GM20000 (cell line): Measurements from ENCODE around the gene TERC.

Source experiments
- DNase-seq: peaks from one replicate; pipeline ENCODE4 v3.0.0; 2012; ENCODE audit warnings: low spot score
- TF ChIP-seq, protein P1 (sequence below): IDR thresholded peaks from 2 replicates; pipeline ENCODE4 v1.5.1; 2012; ENCODE audit warnings: mild to moderate bottlenecking, control low read depth; ENCODE audit errors: extremely low read depth, missing control alignments

TERC gene

DNA sequence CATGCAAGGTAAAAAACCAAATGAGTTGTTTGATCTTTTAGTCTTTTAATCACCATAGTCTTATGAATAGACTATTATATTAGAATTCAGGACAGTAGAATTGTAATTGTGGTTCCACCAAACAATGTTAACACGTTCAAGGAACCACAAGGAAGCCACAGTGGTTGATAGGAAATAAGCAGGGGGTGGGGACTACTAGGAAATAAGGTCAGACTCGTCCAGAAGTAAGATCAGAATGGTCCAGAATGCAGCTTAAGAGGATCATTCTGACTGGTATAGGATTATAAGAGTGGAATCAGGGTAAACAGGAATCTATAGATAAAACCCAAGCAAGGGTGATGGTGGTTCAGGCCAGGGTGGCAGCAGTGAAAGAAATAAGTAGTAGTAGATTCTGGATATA is 15.9 kb upstream of the TERC start:
- TF ChIP-seq, protein P1, sequence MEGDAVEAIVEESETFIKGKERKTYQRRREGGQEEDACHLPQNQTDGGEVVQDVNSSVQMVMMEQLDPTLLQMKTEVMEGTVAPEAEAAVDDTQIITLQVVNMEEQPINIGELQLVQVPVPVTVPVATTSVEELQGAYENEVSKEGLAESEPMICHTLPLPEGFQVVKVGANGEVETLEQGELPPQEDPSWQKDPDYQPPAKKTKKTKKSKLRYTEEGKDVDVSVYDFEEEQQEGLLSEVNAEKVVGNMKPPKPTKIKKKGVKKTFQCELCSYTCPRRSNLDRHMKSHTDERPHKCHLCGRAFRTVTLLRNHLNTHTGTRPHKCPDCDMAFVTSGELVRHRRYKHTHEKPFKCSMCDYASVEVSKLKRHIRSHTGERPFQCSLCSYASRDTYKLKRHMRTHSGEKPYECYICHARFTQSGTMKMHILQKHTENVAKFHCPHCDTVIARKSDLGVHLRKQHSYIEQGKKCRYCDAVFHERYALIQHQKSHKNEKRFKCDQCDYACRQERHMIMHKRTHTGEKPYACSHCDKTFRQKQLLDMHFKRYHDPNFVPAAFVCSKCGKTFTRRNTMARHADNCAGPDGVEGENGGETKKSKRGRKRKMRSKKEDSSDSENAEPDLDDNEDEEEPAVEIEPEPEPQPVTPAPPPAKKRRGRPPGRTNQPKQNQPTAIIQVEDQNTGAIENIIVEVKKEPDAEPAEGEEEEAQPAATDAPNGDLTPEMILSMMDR: no peak
- DNase-seq: no peak

DNA sequence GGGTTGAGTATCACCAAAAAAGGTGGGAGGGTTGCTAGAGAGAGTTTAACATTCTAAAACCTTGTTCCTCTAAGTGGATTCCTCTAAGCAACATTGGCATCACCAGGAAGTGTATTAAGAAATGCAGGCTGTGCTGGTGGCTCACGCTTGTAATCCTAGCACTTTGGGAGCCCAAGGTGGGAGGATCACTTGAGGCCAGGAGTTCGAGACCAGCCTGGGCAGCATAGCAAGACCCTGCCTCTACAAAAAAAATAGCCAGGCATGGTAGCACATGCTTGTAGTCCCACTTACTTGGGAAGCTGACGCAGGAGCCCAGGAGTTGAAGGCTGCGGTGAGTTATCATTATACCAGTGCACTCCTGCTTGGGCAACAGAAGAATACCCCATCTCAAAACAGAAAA is 13.0 kb upstream of the TERC start:
- TF ChIP-seq, protein P1: no peak
- DNase-seq: no peak

DNA sequence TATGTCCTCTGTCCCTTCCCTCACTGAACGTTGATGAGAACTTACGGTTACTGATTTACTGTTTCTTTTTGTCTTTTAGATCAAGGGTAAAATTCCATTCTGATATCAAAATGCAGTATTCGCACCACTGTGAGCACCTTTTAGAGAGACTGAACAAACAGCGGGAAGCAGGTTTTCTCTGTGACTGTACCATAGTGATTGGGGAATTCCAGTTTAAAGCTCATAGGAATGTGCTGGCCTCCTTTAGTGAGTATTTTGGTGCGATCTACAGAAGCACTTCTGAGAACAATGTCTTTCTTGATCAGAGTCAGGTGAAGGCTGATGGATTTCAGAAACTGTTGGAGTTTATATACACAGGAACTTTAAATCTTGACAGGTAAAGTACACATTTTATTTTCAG is 9.3 kb upstream of the TERC start:
- TF ChIP-seq, protein P1: no peak
- no peak for DNase-seq

DNA sequence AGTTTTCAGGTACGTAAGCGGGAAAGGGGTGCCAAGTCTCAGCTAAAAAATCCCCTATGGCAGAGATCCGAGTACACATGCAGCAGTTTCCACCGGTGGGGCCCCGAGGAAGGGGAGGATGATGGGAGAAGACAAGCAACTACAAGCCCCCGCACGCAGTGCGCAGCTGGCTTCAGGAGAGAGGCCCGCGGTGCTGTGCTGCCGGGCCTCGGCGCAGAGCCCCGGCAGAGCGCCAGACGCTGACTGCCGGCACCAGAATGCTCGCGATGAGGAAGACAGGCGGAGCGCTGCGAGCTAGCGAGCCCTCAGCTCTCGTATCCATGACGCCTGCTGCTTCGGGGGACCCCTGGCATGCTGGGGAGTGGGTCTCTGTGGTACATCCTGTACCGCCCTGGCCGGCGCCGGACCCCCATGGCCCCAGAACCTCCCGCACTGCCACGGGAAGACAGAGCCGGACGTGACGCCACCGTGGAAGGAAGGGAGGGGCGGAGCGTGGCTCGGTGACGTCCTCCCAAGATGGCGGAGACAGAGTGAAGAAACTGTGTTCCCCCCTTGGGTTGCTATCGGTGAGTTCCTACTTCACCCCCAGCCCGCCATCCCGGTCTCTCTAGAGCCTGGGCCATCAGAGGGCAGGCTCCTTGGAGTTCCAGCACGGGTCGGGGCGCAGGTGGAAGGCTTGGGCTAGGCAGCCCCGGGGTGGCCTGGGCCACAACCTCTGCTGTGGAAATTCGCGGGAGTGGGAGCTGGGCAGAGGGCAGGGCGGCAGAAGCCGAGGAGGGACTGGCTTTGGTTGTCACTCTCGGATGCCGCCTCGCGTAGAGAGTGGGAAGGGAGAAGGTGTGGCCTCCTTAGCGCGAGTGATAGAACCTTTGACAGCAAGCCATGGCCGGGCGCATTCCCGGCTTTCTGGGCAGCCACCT is 8.3 kb upstream of the TERC start, which contains the start of gene MYNN:
MYNN (plus strand) TSS at position 500 of the 920 bp plus-strand sequence. CDS start 900 bp downstream, outside the sequence.
- TF ChIP-seq, protein P1: no peak

DNA sequence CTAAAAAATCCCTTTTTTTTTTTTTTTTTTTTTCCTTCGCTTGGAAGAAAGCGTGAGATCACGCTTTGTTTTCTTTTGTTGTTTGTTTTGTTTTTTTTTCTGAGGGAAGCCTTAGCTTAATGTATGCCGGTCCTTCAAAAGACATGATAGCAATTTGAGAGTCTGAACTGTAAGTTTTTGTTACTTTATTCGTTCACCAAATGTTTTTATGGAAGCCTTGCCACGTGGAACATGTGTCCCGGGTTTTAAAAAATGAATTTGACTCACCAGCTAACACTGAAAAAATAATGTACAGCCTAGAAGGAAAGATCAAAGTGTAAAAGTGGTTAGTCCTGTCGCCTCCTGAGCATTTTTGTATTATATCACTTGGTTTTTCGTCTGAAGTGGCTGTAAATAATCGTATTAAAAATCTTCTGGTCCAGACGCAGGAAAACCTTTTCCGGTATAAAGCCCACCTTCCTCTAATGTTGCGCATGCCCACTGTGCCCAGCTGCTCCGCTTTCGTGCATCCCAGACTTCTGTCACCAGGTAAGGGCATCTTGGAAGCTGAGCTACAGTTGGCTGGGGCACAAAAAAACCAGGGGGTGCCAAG is 7.5 kb upstream of the TERC start:
- DNase-seq: peak; percentile 50
- TF ChIP-seq, protein P1: no peak

More for the DNA sequence above, 8.3 kb upstream of the TERC start, which contains the start of gene MYNN:
- DNase-seq: peak; percentile 81

DNA sequence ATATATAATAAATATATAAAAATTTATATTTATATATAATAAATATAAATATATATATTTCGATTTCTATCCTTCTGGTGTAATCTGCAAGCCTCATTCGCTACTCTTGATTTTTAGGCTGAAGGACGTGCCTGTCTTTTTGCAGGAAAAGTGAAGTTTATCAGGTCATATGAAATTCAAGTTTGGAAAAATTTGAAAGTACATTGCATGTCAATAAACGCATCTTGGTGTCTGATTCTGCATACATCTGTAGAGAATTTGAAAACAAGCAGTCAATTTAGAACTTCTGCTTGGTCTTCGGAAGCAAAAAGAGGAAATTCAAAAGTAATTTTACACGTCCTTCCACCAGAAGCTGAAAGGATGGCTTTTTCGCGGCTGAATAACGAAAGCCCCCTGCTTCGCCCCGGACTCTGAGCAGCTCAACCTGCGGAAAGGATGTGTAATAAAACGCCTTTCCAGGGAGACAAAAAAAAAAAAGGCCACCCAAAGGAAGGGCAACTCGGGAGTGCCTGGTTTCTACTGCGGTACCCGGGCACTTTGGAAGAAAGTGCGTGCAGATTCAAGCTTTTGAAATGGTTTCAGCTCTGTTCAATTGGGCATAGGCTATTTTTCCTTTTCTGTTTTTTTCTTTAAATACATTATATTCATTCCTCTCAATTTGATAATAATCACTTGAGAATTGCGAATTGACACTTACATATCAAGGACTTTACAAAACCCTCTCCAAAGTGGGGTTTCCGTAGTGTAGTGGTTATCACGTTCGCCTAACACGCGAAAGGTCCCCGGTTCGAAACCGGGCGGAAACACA is 6.8 kb upstream of the TERC start:
- TF ChIP-seq, protein P1: no peak
- no peak for DNase-seq
